Esophagus muscularis mucosa (tissue), 4 donors: ENCODE measurements around the gene RXRA. TPM values are rescaled to one million over a fixed set of nuclear protein-coding genes. Genes with fewer than 3 reads are reported as not detected.

Experiments used
- DNase-seq: peaks from one replicate; pipeline ENCODE4 v3.0.0-alpha.2; 2017; ENCODE audit errors: extremely low spot score
- H3K27ac ChIP-seq, 4 donors: fragments of 200-600 bp; sonication (generic); replicated peaks in 1 of 4; 1 replicate in 3 of 4; 2 replicates in 1 of 4; pipeline ENCODE4 v1.5.1; 2016 to 2019; ENCODE audit warnings: mild to moderate bottlenecking in 1 of 4
- H3K27me3 ChIP-seq, 4 donors: fragments of 200-600 bp; sonication (generic); one replicate each; pipeline versions ENCODE4 v1.5.1 to v1.6.0; 2016 to 2019
- H3K36me3 ChIP-seq, 4 donors: fragments of 200-600 bp; sonication (generic); one replicate each; pipeline ENCODE4 v1.5.1; 2016 to 2019
- H3K4me1 ChIP-seq, 4 donors: fragments of 200-600 bp; sonication (generic); one replicate each; pipeline ENCODE4 v1.5.1; 2016 to 2019
- H3K4me3 ChIP-seq, 4 donors: fragments of 200-600 bp; sonication (generic); 1 replicate in 2 of 4; 2 replicates in 2 of 4; pipeline ENCODE4 v1.5.1; 2016 to 2019; ENCODE audit warnings: mild to moderate bottlenecking in 4 of 4, moderate library complexity in 1 of 4
- H3K9me3 ChIP-seq, 4 donors: fragments of 200-600 bp; sonication (generic); 1 replicate in 3 of 4; 2 replicates in 1 of 4; pipeline ENCODE4 v1.5.1; 2016 to 2019
- EP300 ChIP-seq: sonication (generic); formaldehyde crosslinking; IDR thresholded peaks from one replicate; pipeline ENCODE4 v1.6.1; 2017; ENCODE audit warnings: antibody characterized with exemption
- POLR2A ChIP-seq: fragments of 450-650 bp; IDR thresholded peaks from one replicate; pipeline ENCODE4 v1.6.1; 2017; ENCODE audit warnings: antibody characterized with exemption, moderate library complexity, mild to moderate bottlenecking, low read depth
- POLR2AphosphoS5 ChIP-seq, 2 donors: sonication (generic); formaldehyde crosslinking; IDR thresholded peaks; one replicate each; pipeline ENCODE4 v1.6.1; 2017; ENCODE audit warnings: antibody characterized with exemption in 2 of 2
- WGBS: methylation state at CpG from one replicate; pipeline ENCODE4 v1.1.5; 2018; 5-methylcytosine and 5-hydroxymethylcytosine counted together
- intact Hi-C: fragments of 100-400 bp; cut with DNase I; formaldehyde crosslinking; loops from one replicate; pipeline ENCODE4 v1.15.1; 2023
- total RNA-seq, 4 donors: library from RNA; depleted of rRNA; stranded (reverse); fragments of >200 nt; gene quantifications; one replicate each; pipeline versions ENCODE4 v1.1.0 to v1.2.1, GENCODE V29; 2016
- TF ChIP-seq, protein P1 (sequence below), 3 experiments: fragments of 200-600 bp in 2 of 3; fragments of 450-650 bp in 1 of 3; sonication (generic) in 2 of 3; IDR thresholded peaks; one replicate each; pipeline ENCODE4 v1.5.1; 2017 to 2019; ENCODE audit warnings: antibody characterized with exemption in 3 of 3, mild to moderate bottlenecking in 2 of 3, moderate library complexity in 1 of 3

RXRA gene
- total RNA-seq, 4 donors from 2014 or later: 46.4 to 81.0 (median 63.7) TPM

DNA sequence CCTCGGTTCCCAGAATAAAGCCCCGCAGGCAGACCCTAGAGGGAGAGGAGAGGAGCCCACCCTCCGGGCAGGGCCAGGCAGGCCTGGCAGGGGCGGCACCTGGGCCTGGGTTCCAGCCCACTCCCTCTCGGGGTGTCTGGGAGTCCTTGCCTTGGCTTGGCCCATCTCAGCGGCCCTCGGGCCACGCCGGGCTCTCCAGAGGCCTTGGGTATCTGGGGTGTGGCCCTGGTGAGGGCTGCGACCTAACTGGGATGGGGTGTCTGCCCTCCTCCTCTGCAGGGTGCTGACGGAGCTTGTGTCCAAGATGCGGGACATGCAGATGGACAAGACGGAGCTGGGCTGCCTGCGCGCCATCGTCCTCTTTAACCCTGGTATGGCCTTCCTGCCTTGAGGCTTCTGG, 105.4 kb downstream of the RXRA start:
- intact Hi-C loops: no loop called here
- Histone ChIP-seq H3K27ac (peak overlapping the region; percentile 89 to 90 (median 90)), H3K4me3 (no peak overlapping the region), H3K36me3 (peaks cover 16 to 63% (median 51%) of the 10 kb centered on the region in 4 donors), H3K9me3 (no peaks in the 10 kb centered on the region), H3K4me1 (peaks cover 58 to 64% (median 62%) of the 10 kb centered on the region in 4 donors), H3K27me3 (no peaks in the 10 kb centered on the region)
- TF ChIP-seq POLR2A: no peak
- TF ChIP-seq, protein P1, sequence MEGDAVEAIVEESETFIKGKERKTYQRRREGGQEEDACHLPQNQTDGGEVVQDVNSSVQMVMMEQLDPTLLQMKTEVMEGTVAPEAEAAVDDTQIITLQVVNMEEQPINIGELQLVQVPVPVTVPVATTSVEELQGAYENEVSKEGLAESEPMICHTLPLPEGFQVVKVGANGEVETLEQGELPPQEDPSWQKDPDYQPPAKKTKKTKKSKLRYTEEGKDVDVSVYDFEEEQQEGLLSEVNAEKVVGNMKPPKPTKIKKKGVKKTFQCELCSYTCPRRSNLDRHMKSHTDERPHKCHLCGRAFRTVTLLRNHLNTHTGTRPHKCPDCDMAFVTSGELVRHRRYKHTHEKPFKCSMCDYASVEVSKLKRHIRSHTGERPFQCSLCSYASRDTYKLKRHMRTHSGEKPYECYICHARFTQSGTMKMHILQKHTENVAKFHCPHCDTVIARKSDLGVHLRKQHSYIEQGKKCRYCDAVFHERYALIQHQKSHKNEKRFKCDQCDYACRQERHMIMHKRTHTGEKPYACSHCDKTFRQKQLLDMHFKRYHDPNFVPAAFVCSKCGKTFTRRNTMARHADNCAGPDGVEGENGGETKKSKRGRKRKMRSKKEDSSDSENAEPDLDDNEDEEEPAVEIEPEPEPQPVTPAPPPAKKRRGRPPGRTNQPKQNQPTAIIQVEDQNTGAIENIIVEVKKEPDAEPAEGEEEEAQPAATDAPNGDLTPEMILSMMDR (IDR thresholded peaks at IDR 0.05): no peak
- no peak for TF ChIP-seq EP300
- no peak for TF ChIP-seq POLR2AphosphoS5 (IDR thresholded peaks at IDR 0.05)
- WGBS: 57% methylated on average over 6 of the region's 16 CpGs
- no peak for DNase-seq

DNA sequence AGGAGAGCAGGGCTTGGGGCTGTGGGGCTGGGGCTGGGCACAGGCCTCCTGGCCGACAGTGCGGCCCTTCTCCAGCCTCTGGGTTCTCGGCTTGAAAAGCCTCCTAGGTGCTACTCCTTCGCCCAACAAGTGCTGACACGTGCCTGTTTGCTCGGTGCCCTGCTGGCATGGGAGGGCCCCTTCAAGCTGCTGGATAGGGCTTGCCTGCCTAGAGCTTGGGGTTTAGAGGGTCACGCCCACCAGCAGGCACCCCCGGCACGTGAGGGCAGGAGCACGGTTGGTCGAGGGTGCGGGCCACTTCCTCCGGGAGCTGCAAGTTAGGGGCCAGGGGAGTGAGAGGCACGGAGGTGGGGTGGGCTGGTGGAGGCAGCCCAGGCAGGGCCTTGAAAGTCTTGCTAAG, 106.2 kb downstream of the RXRA start:
- intact Hi-C loops: no loop called here
- Histone ChIP-seq H3K4me1 (peaks cover 65 to 72% (median 70%) of the 10 kb centered on the region in 4 donors), H3K9me3 (no peaks in the 10 kb centered on the region), H3K27ac (peak overlapping the region; percentile 89 to 90 (median 90)), H3K4me3 (no peak overlapping the region), H3K27me3 (no peaks in the 10 kb centered on the region), H3K36me3 (peaks cover 16 to 69% (median 59%) of the 10 kb centered on the region in 4 donors)
- 80% methylated on average over 2 of the region's 14 CpGs for WGBS
- TF ChIP-seq EP300 (no peak), POLR2A (no peak), POLR2AphosphoS5 (IDR thresholded peaks at IDR 0.05) (no peak)
- TF ChIP-seq, protein P1 (IDR thresholded peaks at IDR 0.05): no peak
- no peak for DNase-seq

DNA sequence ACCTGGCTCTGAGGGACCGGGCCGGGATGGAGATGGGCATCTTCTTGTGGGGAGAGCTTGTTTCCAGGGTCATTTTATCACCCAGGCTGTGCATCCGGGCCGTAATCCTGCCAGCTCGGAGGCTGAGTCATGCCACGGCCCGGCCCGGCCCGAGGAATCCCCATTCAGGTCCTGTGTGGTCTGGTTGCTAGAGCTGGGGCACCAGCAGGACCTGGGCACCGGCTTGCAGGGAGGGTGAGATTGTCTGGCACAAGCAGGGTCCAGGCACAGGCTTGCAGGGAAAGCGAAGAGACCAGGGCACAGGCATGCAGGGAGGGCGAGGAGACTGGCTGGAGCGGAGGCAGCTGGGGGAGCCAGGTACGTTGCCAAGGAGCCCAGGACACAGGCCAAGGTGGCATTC, 106.8 kb downstream of the RXRA start:
- peaks cover 16 to 66% (median 61%) of the 10 kb centered on the region in 4 donors for H3K36me3 ChIP-seq

DNA sequence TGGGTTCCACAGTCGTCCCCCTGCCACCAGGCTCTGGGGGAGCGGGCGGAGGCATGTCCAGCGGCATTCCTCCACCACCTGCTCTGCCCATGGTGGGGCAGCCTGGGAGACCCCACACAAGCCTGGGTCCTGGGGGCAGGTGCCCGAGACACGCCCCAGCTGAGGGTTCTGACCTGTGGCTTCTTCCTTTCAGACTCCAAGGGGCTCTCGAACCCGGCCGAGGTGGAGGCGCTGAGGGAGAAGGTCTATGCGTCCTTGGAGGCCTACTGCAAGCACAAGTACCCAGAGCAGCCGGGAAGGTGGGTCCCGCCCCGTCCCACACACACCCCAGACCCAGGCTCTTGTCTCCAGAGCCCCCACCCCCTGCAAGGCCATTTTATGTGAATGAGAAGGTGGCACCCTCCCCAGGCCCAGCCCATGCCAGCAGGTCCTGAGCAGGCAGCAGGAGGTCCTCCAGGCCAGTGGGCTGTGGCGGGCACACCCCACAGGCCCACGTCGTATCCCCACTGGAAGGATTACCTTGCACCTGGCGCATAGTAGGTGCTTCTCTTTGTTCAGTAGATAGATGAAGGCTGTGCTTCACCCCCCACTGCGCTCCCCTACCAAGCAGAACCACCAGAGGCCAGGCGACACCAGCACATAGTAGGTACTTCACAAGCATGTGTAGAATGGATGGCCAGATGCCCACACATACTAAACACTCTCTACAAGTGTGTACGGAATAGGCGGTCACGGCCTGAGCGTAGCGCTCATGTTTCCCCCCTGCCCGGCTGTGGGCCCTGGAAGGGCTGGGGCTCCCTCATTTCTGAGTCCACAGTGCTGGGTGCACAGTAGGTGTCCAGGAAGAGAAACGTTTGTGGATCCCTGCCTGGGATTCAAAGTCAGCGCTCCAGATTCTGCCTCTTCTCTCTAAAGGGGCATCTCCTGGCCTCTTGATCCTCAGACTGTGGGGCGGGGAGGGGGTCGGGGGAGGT, 107.9 kb downstream of the RXRA start:
- WGBS: 83% methylated on average over 9 of the region's 30 CpGs
- Histone ChIP-seq H3K36me3 (peaks cover 16 to 58% (median 55%) of the 10 kb centered on the region in 4 donors), H3K27me3 (no peaks in the 10 kb centered on the region), H3K27ac (peak overlapping the region; percentile 89 to 90 (median 90)), H3K4me3 (peak overlapping the region; percentile 22 to 43 (median 32)), H3K9me3 (no peaks in the 10 kb centered on the region), H3K4me1 (peaks cover 70 to 88% (median 83%) of the 10 kb centered on the region in 4 donors)
- DNase-seq: no peak
- no peak for TF ChIP-seq POLR2AphosphoS5 (IDR thresholded peaks at IDR 0.05)
- TF ChIP-seq, protein P1 (IDR thresholded peaks at IDR 0.05): no peak
- no peak for TF ChIP-seq POLR2A
- TF ChIP-seq EP300: no peak
- intact Hi-C loops: loop anchor here (2.0 kb wide), 1 partner anchor 109 kb away; no protein-coding TSS in a partner anchor

More for the DNA sequence above, 106.8 kb downstream of the RXRA start:
- intact Hi-C loops: no loop called here
- Histone ChIP-seq H3K27me3 (no peaks in the 10 kb centered on the region), H3K27ac (peak overlapping the region; percentile 89 to 90 (median 90)), H3K4me3 (no peak overlapping the region), H3K4me1 (peaks cover 70 to 78% (median 77%) of the 10 kb centered on the region in 4 donors), H3K9me3 (no peaks in the 10 kb centered on the region)
- DNase-seq: no peak
- 63% methylated on average over 14 of the region's 14 CpGs for WGBS
- TF ChIP-seq, protein P1 (IDR thresholded peaks at IDR 0.05): no peak
- no peak for TF ChIP-seq POLR2A
- TF ChIP-seq EP300: no peak
- TF ChIP-seq POLR2AphosphoS5 (IDR thresholded peaks at IDR 0.05): no peak
